Right atrium auricular region (tissue), 2 donors: ENCODE measurements around the gene ASAH2. TPM values are rescaled to one million over a fixed set of nuclear protein-coding genes. Genes with fewer than 3 reads are reported as not detected.

ENCODE experiments used
- DNase-seq: peaks from one replicate; pipeline ENCODE4 v3.0.0-alpha.2; 2019; ENCODE audit warnings: low spot score
- H3K27ac ChIP-seq, 2 donors: fragments of 200-600 bp; sonication (generic); 1 replicate in 1 of 2; 2 replicates in 1 of 2; pipeline ENCODE4 v1.5.1; 2016 to 2019
- H3K27me3 ChIP-seq, 2 donors: fragments of 200-600 bp; sonication (generic); one replicate each; pipeline versions ENCODE4 v1.5.1 to v1.6.0; 2017 to 2019
- H3K36me3 ChIP-seq: fragments of 200-600 bp; sonication (generic); one replicate; pipeline ENCODE4 v1.5.1; 2016
- H3K4me1 ChIP-seq, 2 donors: fragments of 200-600 bp; sonication (generic); one replicate each; pipeline versions ENCODE4 v1.5.1 to v1.6.0; 2017 to 2019
- H3K4me3 ChIP-seq, 2 donors: fragments of 200-600 bp; sonication (generic); 1 replicate in 1 of 2; 2 replicates in 1 of 2; pipeline ENCODE4 v1.5.1; 2017 to 2019; ENCODE audit warnings: mild to moderate bottlenecking in 1 of 2, moderate library complexity in 1 of 2
- H3K9me3 ChIP-seq, 2 donors: fragments of 200-600 bp; sonication (generic); one replicate each; pipeline ENCODE4 v1.5.1; 2019
- CTCF ChIP-seq, 2 donors: fragments of 200-600 bp; sonication (generic); IDR thresholded peaks; one replicate each; pipeline ENCODE4 v1.5.1; 2019; ENCODE audit warnings: antibody characterized with exemption in 2 of 2
- total RNA-seq, 2 donors: library from RNA; depleted of rRNA; stranded (reverse); fragments of >200 nt; gene quantifications; one replicate each; pipeline ENCODE4 v1.1.0, GENCODE V29; 2016

ASAH2 gene
- 1 to 10 TPM; 1.8 to 2.2 TPM for total RNA-seq

- no peaks in the 10 kb centered on the region for H3K4me1 ChIP-seq
- no peak within 1 kb of the TSS for H3K4me3 ChIP-seq
- no peaks in the 10 kb centered on the region for H3K9me3 ChIP-seq
- H3K27me3 ChIP-seq = no peaks in the 10 kb centered on the region
- no peak for TF ChIP-seq CTCF (IDR thresholded peaks at IDR 0.05)
- no peak for DNase-seq
- H3K27ac ChIP-seq = no peak within 1 kb of the TSS
- H3K36me3 ChIP-seq = no peaks in the 10 kb centered on the region
Observed at GRCh38 chr10:50251394-50251793, at the start of gene ASAH2. TSS of gene ASAH2 (minus strand) at chr10:50251516. CDS start at chr10:50248610, 2,906 bp downstream.

GRCh38 chr10:50299948-50300669, 48.8 kb upstream of the ASAH2 start:
- Histone ChIP-seq H3K4me3 (no peak overlapping the region), H3K36me3 (no peaks in the 10 kb centered on the region), H3K27me3 (no peaks in the 10 kb centered on the region), H3K9me3 (no peaks in the 10 kb centered on the region), H3K4me1 (no peaks in the 10 kb centered on the region), H3K27ac (no peak overlapping the region)
- DNase-seq = no peak
- TF ChIP-seq CTCF (IDR thresholded peaks at IDR 0.05) = no peak

GRCh38 chr10:50295367-50295766, 44.1 kb upstream of the ASAH2 start:
- Histone ChIP-seq H3K4me3 (no peak overlapping the region), H3K36me3 (no peaks in the 10 kb centered on the region), H3K4me1 (no peaks in the 10 kb centered on the region), H3K9me3 (no peaks in the 10 kb centered on the region), H3K27ac (no peak overlapping the region), H3K27me3 (no peaks in the 10 kb centered on the region)
- no peak for DNase-seq
- no peak for TF ChIP-seq CTCF (IDR thresholded peaks at IDR 0.05)

GRCh38 chr10:50294582-50294981, 43.3 kb upstream of the ASAH2 start:
- no peak for DNase-seq
- Histone ChIP-seq H3K4me1 (no peaks in the 10 kb centered on the region), H3K27me3 (no peaks in the 10 kb centered on the region), H3K27ac (no peak overlapping the region), H3K9me3 (no peaks in the 10 kb centered on the region), H3K4me3 (no peak overlapping the region), H3K36me3 (no peaks in the 10 kb centered on the region)
- no peak for TF ChIP-seq CTCF (IDR thresholded peaks at IDR 0.05)

- no peaks in the 10 kb centered on the region for H3K9me3 ChIP-seq
- no peak for DNase-seq
- no peaks in the 10 kb centered on the region for H3K36me3 ChIP-seq
- H3K27me3 ChIP-seq = no peaks in the 10 kb centered on the region
- H3K27ac ChIP-seq = no peak overlapping the region
- no peak for TF ChIP-seq CTCF (IDR thresholded peaks at IDR 0.05)
- H3K4me1 ChIP-seq = no peaks in the 10 kb centered on the region
- H3K4me3 ChIP-seq = no peak overlapping the region
Observed at GRCh38 chr10:50293513-50294313, 42.4 kb upstream of the ASAH2 start.
